HG03442 (cell line): ENCODE data around the gene KAZN.

Experiments used
- ATAC-seq: cut with Tn5 transposase; IDR thresholded peaks from one replicate; pipeline ENCODE4 v1.9.1; 2021; ENCODE audit warnings: mild to moderate bottlenecking, moderate library complexity; ENCODE audit not compliant: unreplicated experiment

KAZN gene

GRCh38 chr1:14989931-14990728, 391.6 kb downstream of the KAZN start:
- ATAC-seq = no peak

GRCh38 chr1:14993414-14993813, 394.9 kb downstream of the KAZN start:
- ATAC-seq = no peak

- ATAC-seq = no peak
Observed at GRCh38 chr1:14994148-14994547, 395.7 kb downstream of the KAZN start.

GRCh38 chr1:14994841-14995437, 396.5 kb downstream of the KAZN start:
- ATAC-seq = no peak

- no peak for ATAC-seq
Observed at GRCh38 chr1:14996133-14997050, 397.9 kb downstream of the KAZN start.

- no peak for ATAC-seq
Observed at GRCh38 chr1:14997646-14998276, 399.3 kb downstream of the KAZN start.

- ATAC-seq = no peak
Observed at GRCh38 chr1:14999441-14999840, 401.0 kb downstream of the KAZN start.

GRCh38 chr1:15000030-15000429, 401.5 kb downstream of the KAZN start:
- ATAC-seq = no peak

GRCh38 chr1:15000671-15001070, 402.2 kb downstream of the KAZN start:
- no peak for ATAC-seq

- ATAC-seq = no peak
Observed at GRCh38 chr1:15001317-15001915, 402.9 kb downstream of the KAZN start.

GRCh38 chr1:15002325-15002724, 403.8 kb downstream of the KAZN start:
- no peak for ATAC-seq

- no peak for ATAC-seq
Observed at GRCh38 chr1:15004396-15004795, 405.9 kb downstream of the KAZN start.

- ATAC-seq = no peak
Observed at GRCh38 chr1:15005116-15005515, 406.6 kb downstream of the KAZN start.

GRCh38 chr1:15007368-15007767, 408.9 kb downstream of the KAZN start:
- no peak for ATAC-seq

GRCh38 chr1:15007842-15008241, 409.4 kb downstream of the KAZN start:
- ATAC-seq = no peak

- no peak for ATAC-seq
Observed at GRCh38 chr1:15008783-15009729, 410.6 kb downstream of the KAZN start.

- no peak for ATAC-seq
Observed at GRCh38 chr1:15011160-15011559, 412.7 kb downstream of the KAZN start.

- ATAC-seq = no peak
Observed at GRCh38 chr1:15011661-15012060, 413.2 kb downstream of the KAZN start.

- no peak for ATAC-seq
Observed at GRCh38 chr1:15012822-15013221, 414.3 kb downstream of the KAZN start.

- ATAC-seq = no peak
Observed at GRCh38 chr1:15013767-15014166, 415.3 kb downstream of the KAZN start.
